Measurements from ENCODE around the gene ITPK1.
A peak's percentile ranks its signal among the peaks of the same experiment; 100 is the strongest.

DNA sequence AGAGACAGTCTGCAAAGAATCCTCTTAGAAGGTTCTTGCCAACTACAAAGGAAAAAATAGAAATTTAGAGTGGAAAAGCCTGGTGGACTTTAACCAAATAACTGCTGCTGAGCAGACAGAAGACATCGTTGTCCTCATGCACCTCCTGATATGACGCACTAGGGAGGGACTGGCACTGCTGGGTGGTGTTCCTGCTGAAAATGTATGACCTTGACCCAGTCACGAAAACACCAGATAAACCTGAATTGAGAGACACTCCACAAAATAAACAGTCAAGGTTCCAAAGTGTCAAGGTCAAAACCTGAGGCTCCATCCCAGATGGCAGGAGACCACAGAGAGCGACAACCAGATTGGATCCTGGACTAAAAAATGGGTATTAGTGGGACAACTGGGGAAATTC, 130.8 kb downstream of the ITPK1 start:
- TF ChIP-seq POLR2A (IDR thresholded peaks at IDR 0.05): no peak
- TF ChIP-seq, protein P1, sequence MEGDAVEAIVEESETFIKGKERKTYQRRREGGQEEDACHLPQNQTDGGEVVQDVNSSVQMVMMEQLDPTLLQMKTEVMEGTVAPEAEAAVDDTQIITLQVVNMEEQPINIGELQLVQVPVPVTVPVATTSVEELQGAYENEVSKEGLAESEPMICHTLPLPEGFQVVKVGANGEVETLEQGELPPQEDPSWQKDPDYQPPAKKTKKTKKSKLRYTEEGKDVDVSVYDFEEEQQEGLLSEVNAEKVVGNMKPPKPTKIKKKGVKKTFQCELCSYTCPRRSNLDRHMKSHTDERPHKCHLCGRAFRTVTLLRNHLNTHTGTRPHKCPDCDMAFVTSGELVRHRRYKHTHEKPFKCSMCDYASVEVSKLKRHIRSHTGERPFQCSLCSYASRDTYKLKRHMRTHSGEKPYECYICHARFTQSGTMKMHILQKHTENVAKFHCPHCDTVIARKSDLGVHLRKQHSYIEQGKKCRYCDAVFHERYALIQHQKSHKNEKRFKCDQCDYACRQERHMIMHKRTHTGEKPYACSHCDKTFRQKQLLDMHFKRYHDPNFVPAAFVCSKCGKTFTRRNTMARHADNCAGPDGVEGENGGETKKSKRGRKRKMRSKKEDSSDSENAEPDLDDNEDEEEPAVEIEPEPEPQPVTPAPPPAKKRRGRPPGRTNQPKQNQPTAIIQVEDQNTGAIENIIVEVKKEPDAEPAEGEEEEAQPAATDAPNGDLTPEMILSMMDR (IDR thresholded peaks at IDR 0.05): peak in 1 of 3 donors; percentile 94
